ENCODE measurements around the gene TOX2. TPM values are rescaled to one million over a fixed set of nuclear protein-coding genes. Genes with fewer than 3 reads are reported as not detected.

Gene TOX2
- polyA plus RNA-seq, 3 donors, result 0.39 to 0.56 (median 0.47) TPM

DNA sequence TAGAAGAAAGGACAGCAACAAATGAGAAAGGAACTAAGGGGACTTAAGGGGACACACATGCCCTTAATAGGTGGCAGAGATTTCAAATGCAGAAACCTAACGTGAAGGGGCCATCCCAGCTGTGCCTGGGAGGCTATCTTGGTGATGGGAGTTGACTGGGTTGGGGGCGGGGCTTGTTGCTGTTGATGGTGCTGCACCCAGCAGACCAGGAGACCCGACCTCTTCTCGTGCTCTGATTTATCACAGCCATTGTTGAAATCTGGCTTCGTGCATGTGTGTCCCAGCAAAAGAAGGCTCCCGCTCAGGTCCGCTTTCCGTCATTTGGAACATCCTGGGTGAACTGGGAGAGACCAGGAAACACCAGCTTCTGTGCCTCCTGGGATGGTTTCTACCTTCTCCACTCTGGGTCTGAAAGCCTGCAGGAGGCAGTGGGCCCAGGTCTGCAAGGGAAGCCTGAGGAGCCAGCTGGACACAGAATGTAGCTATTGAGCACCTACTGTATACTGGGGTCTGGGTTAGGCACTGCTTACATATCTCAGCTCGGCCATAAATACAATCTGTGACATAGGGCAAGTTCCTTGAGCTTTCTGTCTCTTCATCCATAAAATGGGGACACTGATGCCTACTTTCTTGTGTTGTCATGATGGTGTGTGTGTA is 32.1 kb downstream of the TOX2 start:
- Histone ChIP-seq H3K79me2 (ENCODE audit: insufficient read depth, low read length) (no peaks in the 10 kb centered on the region), H3K36me3 (replicated peaks in 1 of 2; ENCODE audit: control insufficient read depth in 1 of 2, insufficient read depth in 2 of 2, low read length in 2 of 2) (no peaks in the 10 kb centered on the region), H3K27me3 (ENCODE audit: control insufficient read depth in 2 of 2, insufficient read depth in 2 of 2, low read length in 2 of 2) (no peaks in the 10 kb centered on the region), H3K4me1 (ENCODE audit: control insufficient read depth in 1 of 2, insufficient read depth in 2 of 2, low read length in 2 of 2) (peaks cover 56 to 60% of the 10 kb centered on the region in 2 donors), H4K20me1 (ENCODE audit: insufficient read depth, low read length) (no peaks in the 10 kb centered on the region), H2AFZ (ENCODE audit: insufficient read depth, low read depth, low read length, poor library complexity, severe bottlenecking) (no peak overlapping the region), H3K9ac (ENCODE audit: insufficient read depth, low read length, poor library complexity, severe bottlenecking) (no peak overlapping the region), H3K4me2 (replicated peaks; ENCODE audit: extremely low read depth, low read length, poor library complexity, severe bottlenecking) (no peak overlapping the region), H3K27ac (ENCODE audit: low read depth in 1 of 2, low read length in 2 of 2) (no peak overlapping the region), H3K4me3 (replicated peaks in 1 of 3; ENCODE audit: low read depth in 2 of 3, low read length in 3 of 3) (no peak overlapping the region), H3K9me3 (replicated peaks in 1 of 2; ENCODE audit: control insufficient read depth in 1 of 2, insufficient read depth in 1 of 2, low read length in 2 of 2) (no peaks in the 10 kb centered on the region)
- Mint-ChIP-seq H3K9me3 (peaks cover 0 to 3% (median 0%) of the 10 kb centered on the region in 7 donors), H3K4me1 (peaks cover 68% of the 10 kb centered on the region), H3K4me3 (no peak overlapping the region), H3K36me3 (peaks cover 14 to 15% of the 10 kb centered on the region in 2 donors), H3K27ac (no peak overlapping the region), H3K27me3 (ENCODE audit: low read depth in 3 of 3) (peaks cover 0 to 6% (median 0%) of the 10 kb centered on the region in 3 donors)
- TF ChIP-seq, protein P1, sequence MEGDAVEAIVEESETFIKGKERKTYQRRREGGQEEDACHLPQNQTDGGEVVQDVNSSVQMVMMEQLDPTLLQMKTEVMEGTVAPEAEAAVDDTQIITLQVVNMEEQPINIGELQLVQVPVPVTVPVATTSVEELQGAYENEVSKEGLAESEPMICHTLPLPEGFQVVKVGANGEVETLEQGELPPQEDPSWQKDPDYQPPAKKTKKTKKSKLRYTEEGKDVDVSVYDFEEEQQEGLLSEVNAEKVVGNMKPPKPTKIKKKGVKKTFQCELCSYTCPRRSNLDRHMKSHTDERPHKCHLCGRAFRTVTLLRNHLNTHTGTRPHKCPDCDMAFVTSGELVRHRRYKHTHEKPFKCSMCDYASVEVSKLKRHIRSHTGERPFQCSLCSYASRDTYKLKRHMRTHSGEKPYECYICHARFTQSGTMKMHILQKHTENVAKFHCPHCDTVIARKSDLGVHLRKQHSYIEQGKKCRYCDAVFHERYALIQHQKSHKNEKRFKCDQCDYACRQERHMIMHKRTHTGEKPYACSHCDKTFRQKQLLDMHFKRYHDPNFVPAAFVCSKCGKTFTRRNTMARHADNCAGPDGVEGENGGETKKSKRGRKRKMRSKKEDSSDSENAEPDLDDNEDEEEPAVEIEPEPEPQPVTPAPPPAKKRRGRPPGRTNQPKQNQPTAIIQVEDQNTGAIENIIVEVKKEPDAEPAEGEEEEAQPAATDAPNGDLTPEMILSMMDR (IDR thresholded peaks at IDR 0.05), result no peak
- no peak for DNase-seq
- intact Hi-C loops (cut with micrococcal nuclease), result no loop called here
- 86% methylated on average over 9 of the region's 9 CpGs for WGBS (ENCODE audit: insufficient coverage)

DNA sequence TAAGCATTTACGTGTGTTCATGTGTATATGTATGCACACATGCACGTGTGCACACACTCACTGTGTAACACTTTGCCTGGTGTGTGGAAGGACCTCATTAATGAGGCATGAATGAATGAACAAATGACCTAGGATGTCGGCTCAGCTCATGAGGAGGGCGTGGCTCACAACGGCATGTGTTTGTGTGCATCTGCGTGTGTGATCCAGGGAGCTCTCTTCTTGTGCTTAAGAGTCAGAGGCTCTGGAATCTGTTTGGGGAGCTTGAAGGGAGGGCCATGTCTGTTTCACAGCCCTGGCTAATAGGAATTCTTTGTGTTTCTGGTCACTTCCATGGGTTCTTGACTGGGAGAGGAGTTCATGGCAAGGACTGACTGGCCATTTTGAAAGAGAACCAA is 32.7 kb downstream of the TOX2 start:
- no peaks in the 10 kb centered on the region for H3K9me3 ChIP-seq (replicated peaks in 1 of 2; ENCODE audit: control insufficient read depth in 1 of 2, insufficient read depth in 1 of 2, low read length in 2 of 2)
- peaks cover 14 to 15% of the 10 kb centered on the region in 2 donors for H3K36me3 Mint-ChIP-seq
- no peaks in the 10 kb centered on the region for H3K27me3 ChIP-seq (ENCODE audit: control insufficient read depth in 2 of 2, insufficient read depth in 2 of 2, low read length in 2 of 2)
- H3K9ac ChIP-seq (ENCODE audit: insufficient read depth, low read length, poor library complexity, severe bottlenecking), result no peak overlapping the region
- peaks cover 0 to 10% (median 0%) of the 10 kb centered on the region in 3 donors for H3K27me3 Mint-ChIP-seq (ENCODE audit: low read depth in 3 of 3)
- no peaks in the 10 kb centered on the region for H3K79me2 ChIP-seq (ENCODE audit: insufficient read depth, low read length)
- H3K27ac ChIP-seq (ENCODE audit: low read depth in 1 of 2, low read length in 2 of 2), result no peak overlapping the region
- peak overlapping the region in 1 of 7 donors; percentile 5 for H3K27ac Mint-ChIP-seq
- H3K4me2 ChIP-seq (replicated peaks; ENCODE audit: extremely low read depth, low read length, poor library complexity, severe bottlenecking), result no peak overlapping the region
- H3K4me3 ChIP-seq (replicated peaks in 1 of 3; ENCODE audit: low read depth in 2 of 3, low read length in 3 of 3), result no peak overlapping the region
- no peaks in the 10 kb centered on the region for H4K20me1 ChIP-seq (ENCODE audit: insufficient read depth, low read length)
- peaks cover 65% of the 10 kb centered on the region for H3K4me1 Mint-ChIP-seq
- peaks cover 0 to 3% (median 0%) of the 10 kb centered on the region in 7 donors for H3K9me3 Mint-ChIP-seq
- no peaks in the 10 kb centered on the region for H3K36me3 ChIP-seq (replicated peaks in 1 of 2; ENCODE audit: control insufficient read depth in 1 of 2, insufficient read depth in 2 of 2, low read length in 2 of 2)
- WGBS (ENCODE audit: insufficient coverage), result 96% methylated on average over 5 of the region's 6 CpGs
- no peak overlapping the region for H2AFZ ChIP-seq (ENCODE audit: insufficient read depth, low read depth, low read length, poor library complexity, severe bottlenecking)
- H3K4me3 Mint-ChIP-seq, result peak overlapping the region in 1 of 2 donors; percentile 35
- intact Hi-C loops (cut with micrococcal nuclease), result no loop called here
- DNase-seq, result no peak
- H3K4me1 ChIP-seq (ENCODE audit: control insufficient read depth in 1 of 2, insufficient read depth in 2 of 2, low read length in 2 of 2), result peaks cover 51 to 55% of the 10 kb centered on the region in 2 donors
- TF ChIP-seq, protein P1 (IDR thresholded peaks at IDR 0.05), result no peak
